Nephron (organoid): ENCODE results near the gene CLPTM1L.

ENCODE experiments used
- H3K27ac Mint-ChIP-seq, 3 experiments: 2 replicates each; pipeline ENCODE4 v1.8.0; 2020; ENCODE audit warnings: mixed read lengths in 3 of 3, mild to moderate bottlenecking in 2 of 3, moderate library complexity in 1 of 3
- H3K27me3 Mint-ChIP-seq: 2 replicates; pipeline ENCODE4 v1.8.0; 2021; ENCODE audit warnings: low read depth, mild to moderate bottlenecking, moderate library complexity, mixed read lengths
- H3K36me3 Mint-ChIP-seq: 2 replicates; pipeline ENCODE4 v1.8.0; 2020; ENCODE audit warnings: low read depth, mixed read lengths
- H3K4me1 Mint-ChIP-seq: 2 replicates; pipeline ENCODE4 v1.8.0; 2020; ENCODE audit warnings: mixed read lengths
- H3K4me3 Mint-ChIP-seq, 3 experiments: 2 replicates each; pipeline ENCODE4 v1.8.0; 2020; ENCODE audit warnings: mild to moderate bottlenecking in 3 of 3, mixed read lengths in 3 of 3, moderate library complexity in 2 of 3
- H3K9me3 Mint-ChIP-seq: 2 replicates; pipeline ENCODE4 v1.8.0; 2020; ENCODE audit warnings: mixed read lengths
- TF ChIP-seq, protein P1 (sequence below), 3 experiments: fragments of 200-600 bp; sonication (generic); IDR thresholded peaks; one replicate each; pipeline ENCODE4 v1.5.0; 2021; ENCODE audit warnings: antibody characterized with exemption in 3 of 3; ENCODE audit not compliant: unreplicated experiment in 3 of 3

CLPTM1L gene

DNA sequence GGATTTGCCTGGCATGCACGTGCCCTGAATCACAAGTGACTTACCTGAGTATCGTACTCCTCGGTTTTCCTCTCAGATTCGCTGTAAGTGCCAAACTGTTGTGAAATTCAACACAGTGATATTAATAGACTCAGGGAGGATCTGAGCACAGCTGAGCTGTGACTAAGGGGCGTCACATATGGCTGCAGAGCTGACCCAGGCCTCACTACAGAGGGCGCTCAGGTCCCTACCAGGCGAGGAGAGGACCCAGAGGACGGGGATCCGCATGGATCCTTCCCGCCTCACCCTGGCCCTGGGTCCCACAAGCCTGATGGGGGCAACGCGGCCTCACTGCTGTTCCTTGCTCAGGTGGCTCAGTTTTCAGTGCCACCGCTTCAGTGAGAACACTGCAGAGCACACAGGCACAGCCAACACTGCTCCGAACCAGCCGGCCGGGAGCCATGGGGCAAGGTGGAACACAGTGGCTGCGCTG is 20.1 kb downstream of the CLPTM1L start:
- H3K4me3 Mint-ChIP-seq = no peak overlapping the region
- H3K36me3 Mint-ChIP-seq = peaks cover 56% of the 10 kb centered on the region
- H3K4me1 Mint-ChIP-seq = peaks cover 24% of the 10 kb centered on the region
- H3K27me3 Mint-ChIP-seq = peaks cover 5% of the 10 kb centered on the region
- H3K9me3 Mint-ChIP-seq = peaks cover 19% of the 10 kb centered on the region
- no peak overlapping the region for H3K27ac Mint-ChIP-seq
- TF ChIP-seq, protein P1, sequence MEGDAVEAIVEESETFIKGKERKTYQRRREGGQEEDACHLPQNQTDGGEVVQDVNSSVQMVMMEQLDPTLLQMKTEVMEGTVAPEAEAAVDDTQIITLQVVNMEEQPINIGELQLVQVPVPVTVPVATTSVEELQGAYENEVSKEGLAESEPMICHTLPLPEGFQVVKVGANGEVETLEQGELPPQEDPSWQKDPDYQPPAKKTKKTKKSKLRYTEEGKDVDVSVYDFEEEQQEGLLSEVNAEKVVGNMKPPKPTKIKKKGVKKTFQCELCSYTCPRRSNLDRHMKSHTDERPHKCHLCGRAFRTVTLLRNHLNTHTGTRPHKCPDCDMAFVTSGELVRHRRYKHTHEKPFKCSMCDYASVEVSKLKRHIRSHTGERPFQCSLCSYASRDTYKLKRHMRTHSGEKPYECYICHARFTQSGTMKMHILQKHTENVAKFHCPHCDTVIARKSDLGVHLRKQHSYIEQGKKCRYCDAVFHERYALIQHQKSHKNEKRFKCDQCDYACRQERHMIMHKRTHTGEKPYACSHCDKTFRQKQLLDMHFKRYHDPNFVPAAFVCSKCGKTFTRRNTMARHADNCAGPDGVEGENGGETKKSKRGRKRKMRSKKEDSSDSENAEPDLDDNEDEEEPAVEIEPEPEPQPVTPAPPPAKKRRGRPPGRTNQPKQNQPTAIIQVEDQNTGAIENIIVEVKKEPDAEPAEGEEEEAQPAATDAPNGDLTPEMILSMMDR (IDR thresholded peaks at IDR 0.05; ENCODE audit: unreplicated experiment in 3 of 3) = no peak

DNA sequence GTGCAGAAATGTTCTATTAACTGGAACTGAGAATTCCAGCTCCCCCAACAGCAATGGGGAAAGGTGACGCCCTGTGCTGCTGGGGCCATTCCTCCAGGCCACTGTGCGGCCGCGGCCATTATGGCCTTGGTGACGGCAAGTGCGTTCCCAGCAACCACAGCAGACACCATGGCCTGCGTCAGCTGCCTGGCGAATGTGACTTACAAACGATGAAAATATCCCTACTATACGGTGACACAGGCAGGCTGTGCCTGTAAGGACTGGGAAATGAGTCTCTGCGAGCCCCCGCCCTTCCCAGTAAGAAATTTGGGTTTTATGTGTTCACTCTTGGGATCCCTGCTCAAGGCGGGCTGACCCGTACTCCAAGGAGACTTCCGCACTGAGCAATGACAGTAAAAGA is 20.6 kb downstream of the CLPTM1L start:
- Mint-ChIP-seq H3K27me3 (peaks cover 5% of the 10 kb centered on the region), H3K27ac (no peak overlapping the region), H3K4me1 (peaks cover 24% of the 10 kb centered on the region), H3K4me3 (no peak overlapping the region), H3K9me3 (peaks cover 19% of the 10 kb centered on the region), H3K36me3 (peaks cover 56% of the 10 kb centered on the region)
- TF ChIP-seq, protein P1 (IDR thresholded peaks at IDR 0.05; ENCODE audit: unreplicated experiment in 3 of 3) = no peak

DNA sequence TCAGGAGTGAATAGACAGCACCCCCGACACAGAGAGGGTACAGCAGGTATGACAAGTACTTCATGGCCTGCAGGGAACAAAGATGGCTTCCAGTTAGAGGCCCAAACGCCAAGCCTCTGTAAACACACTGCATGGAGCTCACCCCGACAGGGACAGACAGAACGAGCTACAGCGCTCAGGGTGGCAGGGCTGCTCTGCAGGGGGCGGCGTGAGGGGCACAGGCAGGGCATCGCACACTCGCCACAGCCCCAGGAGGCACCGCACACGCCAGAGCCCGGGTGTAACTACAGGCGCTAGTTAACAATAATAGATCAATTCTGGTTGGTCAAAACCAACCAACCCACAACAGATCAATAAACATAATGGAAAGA is 21.1 kb downstream of the CLPTM1L start:
- no peak overlapping the region for H3K27ac Mint-ChIP-seq
- peaks cover 24% of the 10 kb centered on the region for H3K4me1 Mint-ChIP-seq
- no peak overlapping the region for H3K4me3 Mint-ChIP-seq
- peaks cover 54% of the 10 kb centered on the region for H3K36me3 Mint-ChIP-seq
- TF ChIP-seq, protein P1 (IDR thresholded peaks at IDR 0.05; ENCODE audit: unreplicated experiment in 3 of 3) = no peak
- peaks cover 5% of the 10 kb centered on the region for H3K27me3 Mint-ChIP-seq
- peaks cover 18% of the 10 kb centered on the region for H3K9me3 Mint-ChIP-seq

DNA sequence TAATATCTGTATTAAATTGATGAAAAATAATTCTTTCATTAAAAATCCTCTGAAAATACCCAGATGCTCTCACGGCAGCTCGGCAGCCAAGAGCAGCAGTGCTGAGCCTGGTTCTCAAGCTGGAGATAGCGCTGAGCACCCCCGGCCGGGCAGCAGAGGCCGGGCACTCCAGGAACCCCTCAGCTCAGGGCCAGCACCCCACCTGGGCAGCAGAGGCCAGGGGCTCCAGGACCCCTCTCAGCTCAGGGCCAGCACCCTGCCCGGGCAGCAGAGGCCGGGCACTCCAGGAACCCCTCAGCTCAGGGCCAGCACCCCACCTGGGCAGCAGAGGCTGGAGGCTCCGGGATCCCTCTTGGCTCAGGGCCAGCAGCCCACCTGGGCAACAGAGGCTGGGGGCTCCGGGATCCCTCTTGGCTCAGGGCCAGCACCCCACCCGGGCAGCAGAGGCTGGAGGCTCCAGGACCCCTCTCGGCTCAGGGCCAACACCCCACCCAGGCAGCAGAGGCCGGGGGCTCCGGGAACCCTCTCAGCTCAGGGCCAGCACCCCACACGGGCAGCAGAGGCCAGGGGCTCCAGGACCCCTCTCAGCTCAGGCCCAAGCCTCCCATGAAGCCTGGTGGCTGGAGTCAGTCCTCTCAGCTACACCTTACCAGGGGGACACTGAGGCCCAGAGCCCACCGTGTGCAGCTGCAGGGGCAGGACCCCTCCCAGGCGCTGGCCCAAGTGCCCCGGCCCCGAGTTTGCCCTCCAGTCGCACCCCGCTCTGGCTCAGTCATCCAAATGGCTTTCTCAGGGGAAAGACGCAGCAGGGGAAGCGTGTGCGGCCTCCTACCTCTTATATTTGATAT is 21.7 kb downstream of the CLPTM1L start:
- Mint-ChIP-seq H3K27me3 (peaks cover 5% of the 10 kb centered on the region), H3K36me3 (peaks cover 48% of the 10 kb centered on the region), H3K9me3 (peaks cover 13% of the 10 kb centered on the region), H3K4me1 (peaks cover 18% of the 10 kb centered on the region), H3K4me3 (no peak overlapping the region), H3K27ac (no peak overlapping the region)
- TF ChIP-seq, protein P1 (IDR thresholded peaks at IDR 0.05; ENCODE audit: unreplicated experiment in 3 of 3) = no peak

DNA sequence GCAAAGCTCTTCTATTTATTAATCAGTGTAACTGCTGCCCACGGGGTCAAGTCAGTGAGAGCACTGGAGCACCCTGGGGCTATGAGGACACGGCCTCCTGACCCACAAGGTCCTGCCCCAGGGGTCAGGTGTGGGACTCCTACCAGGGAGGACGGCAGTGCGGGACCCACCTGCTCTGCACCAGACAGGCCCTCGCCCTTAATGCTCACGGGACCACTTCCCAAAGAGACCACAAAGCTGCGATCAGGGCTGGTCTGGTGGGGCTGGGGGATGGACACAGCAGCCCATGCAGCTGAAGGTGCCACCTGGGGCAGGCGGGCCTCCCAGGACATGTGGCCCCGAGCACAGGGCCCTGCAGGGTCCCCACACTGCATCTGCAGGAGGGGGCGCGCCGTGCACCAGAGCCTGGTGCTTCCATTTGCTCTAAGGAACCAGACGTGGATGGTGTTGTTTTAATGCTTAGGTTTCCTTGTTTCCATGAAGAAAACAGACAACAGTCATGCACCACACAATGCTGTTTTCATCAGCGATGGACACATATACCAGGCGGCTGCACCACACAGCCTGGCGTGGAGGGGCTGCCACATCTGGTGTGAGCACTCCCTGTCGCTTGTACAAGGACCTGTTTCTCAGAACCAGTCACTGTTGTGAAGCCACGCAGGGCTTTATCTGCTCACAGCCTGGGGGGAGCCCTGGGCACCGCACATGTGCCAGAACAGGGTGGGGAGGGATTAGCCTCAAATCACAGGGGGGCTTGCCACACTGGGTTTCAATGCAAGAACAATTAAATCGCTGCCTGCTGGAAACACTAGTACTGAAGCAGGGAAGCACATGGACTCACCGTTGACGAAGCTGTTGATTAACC is 22.6 kb downstream of the CLPTM1L start:
- TF ChIP-seq, protein P1 (IDR thresholded peaks at IDR 0.05; ENCODE audit: unreplicated experiment in 3 of 3) = no peak
- Mint-ChIP-seq H3K27me3 (peaks cover 5% of the 10 kb centered on the region), H3K4me1 (peaks cover 13% of the 10 kb centered on the region), H3K27ac (no peak overlapping the region), H3K36me3 (peaks cover 45% of the 10 kb centered on the region), H3K4me3 (no peak overlapping the region), H3K9me3 (peaks cover 9% of the 10 kb centered on the region)
